Measurements from ENCODE around the gene TRIO.
"Not testable (repeated sequence)": the region's sequence is repeated elsewhere in the genome, so short reads cannot be mapped to it uniquely, and the experiment has no call there.

The TRIO gene

DNA sequence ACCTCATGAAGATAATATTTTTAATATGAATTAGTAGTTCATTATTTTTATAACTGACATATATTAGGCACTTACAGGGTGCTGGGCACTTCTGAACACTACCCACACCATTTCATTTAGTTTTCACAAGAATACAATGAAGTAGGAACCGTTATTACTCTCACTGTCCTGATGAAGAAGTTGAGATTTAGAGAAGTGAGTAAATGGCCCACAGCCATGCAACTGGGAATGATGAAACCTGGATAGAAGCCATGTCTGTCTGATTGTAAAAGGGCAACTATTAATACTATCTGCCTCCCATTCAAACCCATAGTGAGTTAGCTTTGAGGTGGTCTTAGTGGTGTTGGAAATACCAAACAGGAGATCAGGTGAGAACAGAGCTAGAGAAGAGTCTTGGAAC is 408.9 kb downstream of the TRIO start:
- TF ChIP-seq, protein P1, sequence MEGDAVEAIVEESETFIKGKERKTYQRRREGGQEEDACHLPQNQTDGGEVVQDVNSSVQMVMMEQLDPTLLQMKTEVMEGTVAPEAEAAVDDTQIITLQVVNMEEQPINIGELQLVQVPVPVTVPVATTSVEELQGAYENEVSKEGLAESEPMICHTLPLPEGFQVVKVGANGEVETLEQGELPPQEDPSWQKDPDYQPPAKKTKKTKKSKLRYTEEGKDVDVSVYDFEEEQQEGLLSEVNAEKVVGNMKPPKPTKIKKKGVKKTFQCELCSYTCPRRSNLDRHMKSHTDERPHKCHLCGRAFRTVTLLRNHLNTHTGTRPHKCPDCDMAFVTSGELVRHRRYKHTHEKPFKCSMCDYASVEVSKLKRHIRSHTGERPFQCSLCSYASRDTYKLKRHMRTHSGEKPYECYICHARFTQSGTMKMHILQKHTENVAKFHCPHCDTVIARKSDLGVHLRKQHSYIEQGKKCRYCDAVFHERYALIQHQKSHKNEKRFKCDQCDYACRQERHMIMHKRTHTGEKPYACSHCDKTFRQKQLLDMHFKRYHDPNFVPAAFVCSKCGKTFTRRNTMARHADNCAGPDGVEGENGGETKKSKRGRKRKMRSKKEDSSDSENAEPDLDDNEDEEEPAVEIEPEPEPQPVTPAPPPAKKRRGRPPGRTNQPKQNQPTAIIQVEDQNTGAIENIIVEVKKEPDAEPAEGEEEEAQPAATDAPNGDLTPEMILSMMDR (IDR thresholded peaks at IDR 0.05; ENCODE audit: insufficient read depth, low read length, poor library complexity, severe bottlenecking) = no peak
- TF ChIP-seq EZH2phosphoT487 (conservative IDR thresholded peaks at IDR 0.05; ENCODE audit: low read length) = no peak
- Histone ChIP-seq H4K20me1 (ENCODE audit: low read depth, low read length) (no peaks in the 10 kb centered on the region), H3K9me3 (ENCODE audit: insufficient read depth, low read length) (no peaks in the 10 kb centered on the region), H3K79me2 (ENCODE audit: insufficient read depth, low read length) (no peaks in the 10 kb centered on the region), H3F3A (ENCODE audit: insufficient read depth) (no peaks in the 10 kb centered on the region), H3K4me3 (ENCODE audit: insufficient read depth, low read length, poor library complexity, severe bottlenecking) (no peak overlapping the region), H3K4me2 (ENCODE audit: low read depth, low read length, poor library complexity, severe bottlenecking) (no peak overlapping the region), H3K27me3 (ENCODE audit: low read length) (peaks cover 9% of the 10 kb centered on the region; the same call in 1 of the 2 replicates), H3K9ac (ENCODE audit: low read length) (no peak overlapping the region), H3K9me2 (replicated peaks; ENCODE audit: insufficient read depth, low read length) (no peaks in the 10 kb centered on the region), H2AFZ (ENCODE audit: low read depth, low read length, severe bottlenecking) (no peak overlapping the region), H3K27ac (ENCODE audit: low read depth, low read length) (no peak overlapping the region), H3K36me3 (ENCODE audit: low read length) (no peaks in the 10 kb centered on the region)

DNA sequence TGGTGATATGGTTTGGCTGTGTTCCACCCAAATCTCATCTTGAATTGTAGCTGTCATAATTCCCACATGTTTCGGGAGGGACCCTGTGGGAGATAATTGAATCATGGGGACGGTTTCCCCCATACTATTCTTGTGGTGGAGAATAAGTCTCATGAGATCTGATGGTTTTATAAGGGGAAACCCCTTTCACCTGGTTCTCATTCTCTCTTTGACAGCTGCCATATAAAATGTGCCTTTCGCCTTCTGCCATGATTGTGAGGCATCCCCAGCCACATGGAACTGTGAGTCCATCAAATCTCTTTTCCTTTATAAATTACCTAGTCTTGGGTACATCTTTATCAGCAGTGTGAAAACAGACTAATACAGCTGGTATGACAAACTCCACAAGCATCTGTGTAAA is 411.1 kb downstream of the TRIO start:
- not testable (repeated sequence) for H3K27ac ChIP-seq (ENCODE audit: low read depth, low read length); H3K9me2 ChIP-seq (replicated peaks; ENCODE audit: insufficient read depth, low read length); H4K20me1 ChIP-seq (ENCODE audit: low read depth, low read length); H3K9me3 ChIP-seq (ENCODE audit: insufficient read depth, low read length); H3K4me2 ChIP-seq (ENCODE audit: low read depth, low read length, poor library complexity, severe bottlenecking); H3F3A ChIP-seq (ENCODE audit: insufficient read depth); H3K79me2 ChIP-seq (ENCODE audit: insufficient read depth, low read length); H3K36me3 ChIP-seq (ENCODE audit: low read length); H3K4me3 ChIP-seq (ENCODE audit: insufficient read depth, low read length, poor library complexity, severe bottlenecking); H2AFZ ChIP-seq (ENCODE audit: low read depth, low read length, severe bottlenecking); H3K27me3 ChIP-seq (ENCODE audit: low read length); H3K9ac ChIP-seq (ENCODE audit: low read length)

DNA sequence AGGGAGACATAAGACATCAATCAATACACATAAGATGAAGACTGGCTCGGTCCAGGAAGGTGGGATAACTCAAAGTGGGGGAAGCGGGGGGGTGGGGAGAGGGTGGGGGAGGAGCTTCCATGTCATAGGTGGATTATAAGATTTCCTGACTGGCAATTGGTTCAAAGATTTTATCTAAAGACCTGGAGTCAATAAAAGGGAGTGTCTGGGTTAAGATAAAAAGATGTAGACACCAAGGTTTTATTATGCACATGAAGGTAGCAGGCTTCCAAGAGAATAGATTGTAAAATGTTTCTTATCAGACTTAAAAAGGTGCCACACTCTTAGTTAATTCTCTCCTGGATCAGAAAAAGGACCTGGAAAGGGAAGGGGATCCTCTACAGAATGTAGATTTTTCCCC is 412.9 kb downstream of the TRIO start:
- Histone ChIP-seq H3K9ac (ENCODE audit: low read length) (no peak overlapping the region), H3K9me2 (replicated peaks; ENCODE audit: insufficient read depth, low read length) (no peaks in the 10 kb centered on the region), H2AFZ (ENCODE audit: low read depth, low read length, severe bottlenecking) (no peak overlapping the region), H3K27ac (ENCODE audit: low read depth, low read length) (no peak overlapping the region), H3F3A (ENCODE audit: insufficient read depth) (no peaks in the 10 kb centered on the region), H4K20me1 (ENCODE audit: low read depth, low read length) (no peaks in the 10 kb centered on the region), H3K36me3 (ENCODE audit: low read length) (no peaks in the 10 kb centered on the region), H3K27me3 (ENCODE audit: low read length) (0 out of 2 replicates have a peak, but pooled peaks cover 4% of the 10 kb centered on the region), H3K4me2 (ENCODE audit: low read depth, low read length, poor library complexity, severe bottlenecking) (no peak overlapping the region), H3K4me3 (ENCODE audit: insufficient read depth, low read length, poor library complexity, severe bottlenecking) (no peak overlapping the region), H3K9me3 (ENCODE audit: insufficient read depth, low read length) (no peaks in the 10 kb centered on the region), H3K79me2 (ENCODE audit: insufficient read depth, low read length) (no peaks in the 10 kb centered on the region)
- TF ChIP-seq EZH2phosphoT487 (conservative IDR thresholded peaks at IDR 0.05; ENCODE audit: low read length) = no peak
- TF ChIP-seq, protein P1 (IDR thresholded peaks at IDR 0.05; ENCODE audit: insufficient read depth, low read length, poor library complexity, severe bottlenecking) = no peak

DNA sequence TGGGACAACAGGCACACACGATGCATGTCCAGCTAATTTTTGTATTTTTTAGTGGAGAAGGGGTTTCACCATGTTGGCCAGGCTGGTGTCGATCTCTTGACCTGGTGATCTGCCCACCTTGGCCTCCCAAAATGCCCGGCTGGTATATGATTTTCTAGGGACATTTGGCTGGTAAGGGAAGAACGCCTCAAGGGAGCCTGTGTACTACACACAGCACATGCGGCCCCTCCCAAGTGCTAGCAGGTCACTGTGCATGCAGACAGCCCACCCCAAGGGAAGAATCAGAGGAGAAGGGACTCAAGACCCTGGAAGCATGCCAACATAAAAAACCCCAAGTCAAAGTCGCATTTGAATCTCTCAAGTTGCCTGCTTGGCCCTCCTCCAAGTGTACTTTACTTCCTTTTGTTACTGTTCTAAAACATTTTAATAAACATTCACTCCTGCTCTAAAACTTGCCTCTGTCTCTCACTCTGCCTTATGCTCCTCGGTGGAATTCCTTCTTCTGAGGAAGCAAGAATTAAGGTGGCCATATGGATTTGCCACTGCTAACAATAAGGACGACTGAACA is 414.1 kb downstream of the TRIO start:
- H3K79me2 ChIP-seq (ENCODE audit: insufficient read depth, low read length) = no peaks in the 10 kb centered on the region
- no peak overlapping the region for H3K9ac ChIP-seq (ENCODE audit: low read length)
- H3K9me2 ChIP-seq (replicated peaks; ENCODE audit: insufficient read depth, low read length) = no peaks in the 10 kb centered on the region
- no peak overlapping the region for H3K27ac ChIP-seq (ENCODE audit: low read depth, low read length)
- no peaks in the 10 kb centered on the region for H3K36me3 ChIP-seq (ENCODE audit: low read length)
- TF ChIP-seq EZH2phosphoT487 (conservative IDR thresholded peaks at IDR 0.05; ENCODE audit: low read length) = no peak
- TF ChIP-seq, protein P1 (IDR thresholded peaks at IDR 0.05; ENCODE audit: insufficient read depth, low read length, poor library complexity, severe bottlenecking) = no peak
- H3K4me3 ChIP-seq (ENCODE audit: insufficient read depth, low read length, poor library complexity, severe bottlenecking) = no peak overlapping the region
- H4K20me1 ChIP-seq (ENCODE audit: low read depth, low read length) = no peaks in the 10 kb centered on the region
- H2AFZ ChIP-seq (ENCODE audit: low read depth, low read length, severe bottlenecking) = no peak overlapping the region
- no peaks in the 10 kb centered on the region for H3K9me3 ChIP-seq (ENCODE audit: insufficient read depth, low read length)
- H3K27me3 ChIP-seq (ENCODE audit: low read length) = 0 out of 2 replicates have a peak, but pooled peaks cover 4% of the 10 kb centered on the region
- H3F3A ChIP-seq (ENCODE audit: insufficient read depth) = no peaks in the 10 kb centered on the region
- no peak overlapping the region for H3K4me2 ChIP-seq (ENCODE audit: low read depth, low read length, poor library complexity, severe bottlenecking)
